CD14-positive monocyte (primary cell): Measurements from ENCODE around the gene CELSR1. TPM values are rescaled to one million over a fixed set of nuclear protein-coding genes. Genes with fewer than 3 reads are reported as not detected.

Source experiments
- DNase-seq, 3 donors: peaks; one replicate each; pipeline ENCODE4 v3.0.0-alpha.2; 2011 to 2022
- H2AFZ ChIP-seq: 2 replicates; pipeline ENCODE4 v1.6.0; 2012; ENCODE audit warnings: mild to moderate bottlenecking, low read depth, low read length, inconsistent platforms; ENCODE audit not compliant: insufficient read depth, poor library complexity, severe bottlenecking
- H3K27ac ChIP-seq, 2 donors: 1 replicate in 1 of 2; 2 replicates in 1 of 2; pipeline ENCODE4 v1.5.1; 2012 to 2013; ENCODE audit warnings: low read length in 2 of 2, control low read depth in 1 of 2, inconsistent platforms in 1 of 2, low read depth in 1 of 2, mild to moderate bottlenecking in 1 of 2
- H3K27me3 ChIP-seq, 2 donors: one replicate each; pipeline versions ENCODE4 v1.6.0 to v1.6.1; 2011 to 2013; ENCODE audit warnings: low read length in 2 of 2; ENCODE audit not compliant: control insufficient read depth in 2 of 2, insufficient read depth in 2 of 2
- H3K36me3 ChIP-seq, 2 donors: replicated peaks in 1 of 2; 1 replicate in 1 of 2; 2 replicates in 1 of 2; pipeline versions ENCODE4 v1.5.1 to v1.6.1; 2012 to 2013; ENCODE audit warnings: low read length in 2 of 2, control low read depth in 1 of 2, inconsistent platforms in 1 of 2, mild to moderate bottlenecking in 1 of 2; ENCODE audit not compliant: insufficient read depth in 2 of 2, control insufficient read depth in 1 of 2
- H3K4me1 ChIP-seq, 2 donors: 1 replicate in 1 of 2; 2 replicates in 1 of 2; pipeline versions ENCODE4 v1.5.1 to v1.6.1; 2012 to 2013; ENCODE audit warnings: low read length in 2 of 2, control low read depth in 1 of 2, inconsistent platforms in 1 of 2, mild to moderate bottlenecking in 1 of 2, moderate library complexity in 1 of 2; ENCODE audit not compliant: insufficient read depth in 2 of 2, control insufficient read depth in 1 of 2
- H3K4me2 ChIP-seq: replicated peaks from 2 replicates; pipeline ENCODE3; 2012; ENCODE audit warnings: low read length, moderate library complexity, mild to moderate bottlenecking; ENCODE audit not compliant: poor library complexity, severe bottlenecking; ENCODE audit errors: extremely low read depth
- H3K4me3 ChIP-seq, 3 experiments: fragments of 200-600 bp in 1 of 3; sonication (generic) in 1 of 3; replicated peaks in 1 of 3; 1 replicate in 2 of 3; 2 replicates in 1 of 3; pipeline ENCODE4 v1.5.1; 2011 to 2013; ENCODE audit warnings: low read length in 3 of 3, mild to moderate bottlenecking in 3 of 3, control low read depth in 2 of 3, low read depth in 2 of 3, inconsistent platforms in 1 of 3, moderate library complexity in 1 of 3
- H3K79me2 ChIP-seq: 2 replicates; pipeline ENCODE4 v1.6.0; 2012; ENCODE audit warnings: mild to moderate bottlenecking, control low read depth, inconsistent platforms, low read length, moderate library complexity; ENCODE audit not compliant: insufficient read depth
- H3K9ac ChIP-seq: 2 replicates; pipeline ENCODE4 v1.6.0; 2017; ENCODE audit warnings: low read length, mild to moderate bottlenecking; ENCODE audit not compliant: insufficient read depth, poor library complexity, severe bottlenecking
- H3K9me3 ChIP-seq, 2 donors: replicated peaks in 1 of 2; 1 replicate in 1 of 2; 2 replicates in 1 of 2; pipeline versions ENCODE4 v1.5.1 to v1.6.1; 2012 to 2013; ENCODE audit warnings: low read length in 2 of 2, control low read depth in 1 of 2; ENCODE audit not compliant: control insufficient read depth in 1 of 2, insufficient read depth in 1 of 2
- H4K20me1 ChIP-seq: 2 replicates; pipeline ENCODE4 v1.6.0; 2012; ENCODE audit warnings: mild to moderate bottlenecking, low read length, control low read depth, moderate library complexity; ENCODE audit not compliant: insufficient read depth
- H3K27ac Mint-ChIP-seq, 7 donors: one replicate each; pipeline ENCODE4 v1.8.0; 2020; ENCODE audit warnings: mild to moderate bottlenecking in 7 of 7, mixed read lengths in 7 of 7, moderate library complexity in 6 of 7, inconsistent platforms in 2 of 7
- H3K27me3 Mint-ChIP-seq, 3 donors: one replicate each; pipeline ENCODE4 v1.8.0; 2021 to 2022; ENCODE audit warnings: low read depth in 3 of 3, mild to moderate bottlenecking in 3 of 3, mixed read lengths in 3 of 3, moderate library complexity in 3 of 3, inconsistent platforms in 1 of 3
- H3K36me3 Mint-ChIP-seq, 2 donors: one replicate each; pipeline ENCODE4 v1.8.0; 2020; ENCODE audit warnings: mixed read lengths in 2 of 2, inconsistent platforms in 1 of 2, mild to moderate bottlenecking in 1 of 2
- H3K4me1 Mint-ChIP-seq: one replicate; pipeline ENCODE4 v1.8.0; 2020; ENCODE audit warnings: mild to moderate bottlenecking, mixed read lengths
- H3K4me3 Mint-ChIP-seq, 2 donors: one replicate each; pipeline ENCODE4 v1.8.0; 2020; ENCODE audit warnings: mild to moderate bottlenecking in 2 of 2, mixed read lengths in 2 of 2, moderate library complexity in 1 of 2
- H3K9me3 Mint-ChIP-seq, 7 donors: one replicate each; pipeline ENCODE4 v1.8.0; 2020 to 2022; ENCODE audit warnings: mixed read lengths in 7 of 7, mild to moderate bottlenecking in 6 of 7, moderate library complexity in 6 of 7, inconsistent platforms in 2 of 7
- WGBS: methylation state at CpG from one replicate; pipeline ENCODE4 v1.1.5; 2013; ENCODE audit warnings: missing lambda C conversion rate; ENCODE audit not compliant: insufficient coverage; 5-methylcytosine and 5-hydroxymethylcytosine counted together
- intact Hi-C, 2 donors: fragments of 100-400 bp; cut with micrococcal nuclease; formaldehyde crosslinking; loops; one replicate each; pipeline versions ENCODE4 v1.15.0 to v1.15.1; 2023
- polyA plus RNA-seq, 3 donors: library from polyadenylated mRNA; depleted of rRNA in 1 of 3; unstranded in 2 of 3; stranded (reverse) in 1 of 3; fragments of 300-500 nt in 2 of 3; fragments of >200 nt in 1 of 3; fragmentation: Illumina TruSeq in 2 of 3; gene quantifications; 1 replicate in 2 of 3; 2 replicates in 1 of 3; pipeline ENCODE4 v1.2.3, GENCODE V29; 2012 to 2021
- TF ChIP-seq, protein P1 (sequence below): fragments of 200-600 bp; IDR thresholded peaks from one replicate; pipeline ENCODE4 v1.8.0; 2022; ENCODE audit warnings: antibody characterized with exemption, mild to moderate bottlenecking

The CELSR1 gene
- polyA plus RNA-seq, 3 donors: 0.16 TPM; not detected in 2

DNA sequence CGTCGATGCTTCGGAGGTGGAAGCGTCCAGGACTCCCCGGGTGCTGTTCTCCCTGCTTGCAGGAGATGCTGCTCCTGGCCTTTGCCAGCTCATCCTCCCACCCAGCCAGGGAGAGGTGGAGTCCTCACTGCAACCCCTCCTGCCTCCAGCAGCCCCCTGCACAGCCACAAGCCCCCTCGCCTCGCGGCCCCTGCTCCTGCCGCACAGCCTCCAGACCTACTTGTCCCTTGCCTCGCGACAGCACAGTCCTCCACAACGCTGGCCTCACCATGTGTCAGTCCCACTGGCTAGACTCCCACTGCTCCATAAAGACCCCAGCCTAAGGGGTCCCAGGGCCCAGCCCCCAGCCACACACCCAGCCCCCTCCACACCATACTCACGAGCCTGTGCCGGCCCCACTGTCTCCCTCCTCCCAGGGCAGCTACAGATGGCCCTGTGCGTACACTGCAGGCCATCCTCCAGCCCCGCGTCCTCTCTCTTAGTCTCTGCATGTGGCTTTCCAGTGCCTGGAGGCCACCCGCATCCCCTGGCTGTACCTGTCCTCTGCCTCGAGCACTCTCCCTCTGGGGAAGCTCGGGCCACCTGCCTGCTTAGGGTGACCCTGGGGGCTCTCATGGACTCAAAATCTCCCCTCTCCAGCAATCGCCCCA lies 91.5 kb downstream of the CELSR1 start:
- H3K9me3 Mint-ChIP-seq: no peaks in the 10 kb centered on the region
- DNase-seq: no peak
- Histone ChIP-seq H3K27me3 (no peaks in the 10 kb centered on the region), H3K4me2 (no peak overlapping the region), H2AFZ (no peak overlapping the region), H3K4me3 (no peak overlapping the region), H3K9me3 (no peaks in the 10 kb centered on the region), H4K20me1 (no peaks in the 10 kb centered on the region), H3K36me3 (no peaks in the 10 kb centered on the region), H3K9ac (no peak overlapping the region), H3K4me1 (no peaks in the 10 kb centered on the region), H3K27ac (no peak overlapping the region), H3K79me2 (no peaks in the 10 kb centered on the region)
- no peaks in the 10 kb centered on the region for H3K36me3 Mint-ChIP-seq
- H3K27ac Mint-ChIP-seq: no peak overlapping the region
- no peaks in the 10 kb centered on the region for H3K4me1 Mint-ChIP-seq
- no peak overlapping the region for H3K4me3 Mint-ChIP-seq
- TF ChIP-seq, protein P1, sequence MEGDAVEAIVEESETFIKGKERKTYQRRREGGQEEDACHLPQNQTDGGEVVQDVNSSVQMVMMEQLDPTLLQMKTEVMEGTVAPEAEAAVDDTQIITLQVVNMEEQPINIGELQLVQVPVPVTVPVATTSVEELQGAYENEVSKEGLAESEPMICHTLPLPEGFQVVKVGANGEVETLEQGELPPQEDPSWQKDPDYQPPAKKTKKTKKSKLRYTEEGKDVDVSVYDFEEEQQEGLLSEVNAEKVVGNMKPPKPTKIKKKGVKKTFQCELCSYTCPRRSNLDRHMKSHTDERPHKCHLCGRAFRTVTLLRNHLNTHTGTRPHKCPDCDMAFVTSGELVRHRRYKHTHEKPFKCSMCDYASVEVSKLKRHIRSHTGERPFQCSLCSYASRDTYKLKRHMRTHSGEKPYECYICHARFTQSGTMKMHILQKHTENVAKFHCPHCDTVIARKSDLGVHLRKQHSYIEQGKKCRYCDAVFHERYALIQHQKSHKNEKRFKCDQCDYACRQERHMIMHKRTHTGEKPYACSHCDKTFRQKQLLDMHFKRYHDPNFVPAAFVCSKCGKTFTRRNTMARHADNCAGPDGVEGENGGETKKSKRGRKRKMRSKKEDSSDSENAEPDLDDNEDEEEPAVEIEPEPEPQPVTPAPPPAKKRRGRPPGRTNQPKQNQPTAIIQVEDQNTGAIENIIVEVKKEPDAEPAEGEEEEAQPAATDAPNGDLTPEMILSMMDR: no peak
- intact Hi-C loops: no loop called here
- peaks cover 0 to 4% (median 2%) of the 10 kb centered on the region in 3 donors for H3K27me3 Mint-ChIP-seq
- 95% methylated on average over 20 of the region's 21 CpGs for WGBS

DNA sequence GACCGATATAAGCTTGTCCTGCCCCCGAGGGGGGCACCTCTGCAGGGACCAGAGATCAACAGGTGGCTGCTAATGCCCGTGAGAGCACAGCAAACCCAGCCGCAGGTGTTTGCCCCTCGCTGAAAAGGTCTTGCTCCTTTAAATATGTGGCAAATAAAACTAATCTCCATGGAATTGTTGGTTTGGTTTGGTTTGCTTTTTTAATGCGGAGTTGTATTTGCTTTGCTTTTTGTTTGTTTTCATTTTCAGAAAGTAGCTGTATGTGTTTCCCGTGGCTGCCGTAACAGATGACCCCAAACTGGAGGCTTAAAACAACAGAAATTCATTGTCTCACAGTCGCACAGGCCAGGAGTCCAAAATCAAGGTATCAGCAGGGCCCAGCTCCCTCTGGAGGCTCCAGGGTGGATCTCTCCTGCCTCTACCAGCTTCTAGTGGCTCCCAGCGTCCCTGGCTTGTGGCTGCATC lies 93.0 kb downstream of the CELSR1 start:
- H3K4me3 Mint-ChIP-seq: no peak overlapping the region
- Histone ChIP-seq H3K4me3 (no peak overlapping the region), H3K27ac (no peak overlapping the region), H3K27me3 (no peaks in the 10 kb centered on the region), H3K9ac (no peak overlapping the region), H2AFZ (no peak overlapping the region), H3K4me2 (no peak overlapping the region), H4K20me1 (no peaks in the 10 kb centered on the region), H3K9me3 (no peaks in the 10 kb centered on the region), H3K79me2 (no peaks in the 10 kb centered on the region), H3K36me3 (no peaks in the 10 kb centered on the region), H3K4me1 (no peaks in the 10 kb centered on the region)
- no peak overlapping the region for H3K27ac Mint-ChIP-seq
- H3K4me1 Mint-ChIP-seq: no peaks in the 10 kb centered on the region
- no peaks in the 10 kb centered on the region for H3K36me3 Mint-ChIP-seq
- intact Hi-C loops: no loop called here
- H3K27me3 Mint-ChIP-seq: peaks cover 0 to 3% (median 2%) of the 10 kb centered on the region in 3 donors
- no peaks in the 10 kb centered on the region for H3K9me3 Mint-ChIP-seq
- WGBS: 91% methylated on average over 10 of the region's 10 CpGs
- DNase-seq: no peak
- TF ChIP-seq, protein P1: no peak
